NOMO-1 (cell line): ENCODE results near the gene TAS2R50.
"Not testable (repeated sequence)": the region's sequence is repeated elsewhere in the genome, so short reads cannot be mapped to it uniquely, and the experiment has no call there.

Experiments used
- DNase-seq, 2 experiments: peaks; one replicate each; lab custom pipeline; 2025; ENCODE audit not compliant: unreplicated experiment in 2 of 2; lab: John Stamatoyannopoulos, UW

Gene TAS2R50, protein sequence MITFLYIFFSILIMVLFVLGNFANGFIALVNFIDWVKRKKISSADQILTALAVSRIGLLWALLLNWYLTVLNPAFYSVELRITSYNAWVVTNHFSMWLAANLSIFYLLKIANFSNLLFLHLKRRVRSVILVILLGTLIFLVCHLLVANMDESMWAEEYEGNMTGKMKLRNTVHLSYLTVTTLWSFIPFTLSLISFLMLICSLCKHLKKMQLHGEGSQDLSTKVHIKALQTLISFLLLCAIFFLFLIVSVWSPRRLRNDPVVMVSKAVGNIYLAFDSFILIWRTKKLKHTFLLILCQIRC

DNA sequence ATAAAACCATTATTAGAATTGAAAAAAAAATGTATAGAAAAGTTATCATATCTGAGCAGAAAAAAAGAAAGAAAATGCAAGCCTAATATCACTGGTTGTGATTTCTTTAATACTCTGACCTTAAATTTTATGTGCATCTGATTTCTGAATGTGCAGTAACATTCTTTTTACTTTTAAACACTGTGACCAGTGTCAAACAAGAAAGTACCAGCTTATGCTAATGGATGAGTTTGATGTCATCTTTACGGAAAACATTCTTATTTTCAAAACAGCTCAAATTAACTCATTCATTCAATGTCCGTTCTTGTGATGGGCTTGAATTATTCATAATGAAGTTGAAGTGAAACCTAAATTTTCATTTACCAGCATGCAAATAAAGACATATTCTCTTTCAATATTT, at the start of gene TAS2R50:
TAS2R50 (minus strand) TSS at position 101 of the 400 bp plus-strand sequence; CDS start at position 49, 52 bp downstream.
- DNase-seq = no peak

GRCh38 chr12:11033959-11034358, 47.2 kb upstream of the TAS2R50 start:
- DNase-seq = not testable (repeated sequence)

GRCh38 chr12:11031307-11031706, 44.6 kb upstream of the TAS2R50 start, which contains the start of gene TAS2R31:
Gene TAS2R31 (minus strand): TSS chr12:11031407. CDS start chr12:11031335, 72 bp downstream.
- no peak for DNase-seq

DNA sequence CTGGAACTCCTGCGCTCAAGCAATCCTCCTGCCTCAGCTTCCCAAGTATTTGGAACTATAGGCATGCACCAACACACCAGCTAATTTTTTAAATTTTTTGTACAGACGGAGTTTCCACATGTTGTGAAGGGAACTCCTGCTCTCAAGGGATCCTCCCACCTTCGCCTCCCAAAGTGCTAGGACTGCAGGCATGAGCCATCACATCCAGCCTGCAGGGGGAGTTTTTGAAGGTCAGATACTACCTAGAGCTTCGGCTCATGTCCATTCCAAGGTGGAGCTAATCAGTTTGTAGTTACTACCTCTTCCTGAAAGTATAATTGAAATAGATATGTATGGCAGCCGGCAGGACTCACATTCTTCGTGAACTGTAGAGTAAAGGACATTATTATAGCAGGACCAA, 39.4 kb upstream of the TAS2R50 start:
- no peak for DNase-seq

GRCh38 chr12:11023387-11023786, 36.7 kb upstream of the TAS2R50 start:
- no peak for DNase-seq

DNA sequence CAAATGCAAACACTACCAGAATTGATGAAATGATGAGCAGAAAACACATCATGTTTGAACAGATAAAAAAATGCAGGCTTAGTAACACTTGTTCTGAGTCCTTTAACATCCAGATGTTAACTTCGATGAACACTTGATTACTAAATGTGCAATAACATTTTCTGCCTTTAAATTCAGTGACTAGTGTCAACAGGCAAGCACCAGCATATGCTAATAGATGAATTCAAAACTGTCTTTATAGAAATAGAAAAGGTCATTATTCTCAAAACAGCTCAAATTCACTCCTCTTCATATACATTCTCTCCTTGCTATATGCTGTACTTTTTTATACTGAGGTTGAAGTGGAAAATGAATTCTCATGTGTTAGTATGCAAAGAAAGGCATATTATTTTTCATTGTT, 35.8 kb upstream of the TAS2R50 start, which contains the start of gene TAS2R19:
TAS2R19 (minus strand) TSS at position 101 of the 400 bp plus-strand sequence; CDS start at position 52, 49 bp downstream.
- DNase-seq = no peak

GRCh38 chr12:11016937-11017336, 30.2 kb upstream of the TAS2R50 start:
- no peak for DNase-seq

DNA sequence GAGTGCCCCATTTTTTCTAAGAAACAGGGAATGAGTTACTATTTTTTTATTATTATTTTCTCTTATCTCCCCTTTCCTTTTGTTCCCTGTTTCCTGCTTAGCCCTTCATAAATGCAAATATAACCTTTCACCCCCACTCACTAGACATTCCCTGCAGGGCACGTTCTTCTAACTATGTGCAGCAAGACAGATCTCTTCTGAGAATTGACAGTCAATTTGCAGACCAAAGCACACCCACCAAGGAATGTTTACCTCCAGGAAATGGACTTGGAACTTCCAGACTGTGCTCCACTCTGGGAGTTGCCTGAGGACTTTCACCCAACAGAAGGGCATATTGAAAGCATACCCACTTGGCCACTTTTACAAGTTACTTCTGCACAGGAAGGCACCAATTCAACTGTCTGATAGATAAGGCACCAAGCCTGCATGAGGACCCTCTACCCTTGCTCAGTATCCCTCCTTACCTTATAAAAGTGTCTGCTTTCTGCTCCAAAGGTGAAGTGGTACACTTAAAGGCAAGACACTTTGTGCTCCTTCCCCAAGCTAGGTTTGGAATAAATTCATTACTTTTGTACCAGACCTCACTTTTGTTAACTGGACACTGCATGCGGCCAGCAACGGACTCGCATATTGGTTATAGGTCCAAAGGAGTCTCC, 29.2 kb upstream of the TAS2R50 start:
- no peak for DNase-seq

GRCh38 chr12:11014234-11014633, 27.5 kb upstream of the TAS2R50 start:
- DNase-seq = no peak

- DNase-seq = no peak
Observed at GRCh38 chr12:11007608-11008007, 20.9 kb upstream of the TAS2R50 start.

GRCh38 chr12:10998204-10998603, 11.5 kb upstream of the TAS2R50 start, which contains the start of gene TAS2R20:
Gene TAS2R20 (minus strand): TSS chr12:10998304. CDS start chr12:10997875, 429 bp downstream.
- DNase-seq = no peak

DNA sequence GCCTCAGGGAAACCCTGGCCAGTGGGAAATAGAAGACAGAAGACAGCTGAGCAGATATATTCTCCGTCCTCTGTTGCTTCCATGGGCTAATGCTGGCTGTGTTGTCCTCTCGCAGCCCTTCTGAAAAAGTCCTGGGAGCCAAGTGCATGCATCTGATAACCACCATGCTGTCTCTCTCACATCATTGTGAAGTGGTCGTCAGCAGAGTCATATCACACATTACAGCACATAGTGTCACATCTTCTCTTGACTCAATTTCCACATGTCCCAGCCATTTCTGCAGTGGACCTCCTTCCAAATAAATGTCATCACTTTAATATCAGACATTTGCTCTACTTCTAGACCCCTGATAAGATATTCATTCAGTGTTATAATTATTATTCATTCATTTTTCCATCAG, 7.6 kb upstream of the TAS2R50 start:
- no peak for DNase-seq

DNA sequence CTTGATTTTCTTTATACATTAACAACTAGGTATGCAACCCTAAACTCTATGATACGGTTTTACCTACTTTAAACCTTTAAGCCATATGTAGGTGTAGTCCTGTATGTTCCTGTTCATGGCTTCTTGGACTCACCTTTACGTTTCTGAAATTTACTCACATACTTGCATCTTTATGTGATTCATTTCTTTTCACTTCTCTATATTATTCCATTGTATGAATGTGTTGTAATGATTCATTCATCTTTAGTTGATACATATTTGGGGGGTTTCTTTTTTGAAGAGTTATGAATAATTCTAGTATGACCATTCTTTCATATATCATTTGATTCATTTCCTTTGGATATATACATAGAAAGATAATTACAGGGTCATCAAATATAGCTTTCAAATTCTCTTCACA, 2.4 kb upstream of the TAS2R50 start:
- no peak for DNase-seq

DNA sequence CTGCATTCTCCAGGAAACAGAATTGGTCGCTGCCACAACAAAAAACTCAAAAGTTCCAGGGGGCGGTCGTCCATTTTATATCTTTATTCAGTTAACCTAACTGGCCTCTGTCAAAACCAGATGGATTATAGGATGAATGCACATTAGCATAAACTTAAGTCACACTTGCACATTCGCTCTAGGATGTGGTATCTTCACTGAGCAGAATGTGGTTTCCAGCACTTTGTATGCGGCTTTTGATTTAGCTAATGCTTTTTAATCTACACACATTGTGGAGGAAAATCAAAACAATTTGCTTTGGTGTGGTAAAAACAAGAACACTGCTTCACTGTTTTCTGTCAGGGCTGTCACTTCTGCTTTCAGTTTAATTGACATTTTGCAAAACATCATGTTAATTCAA, 4.5 kb downstream of the TAS2R50 start:
- no peak for DNase-seq

DNA sequence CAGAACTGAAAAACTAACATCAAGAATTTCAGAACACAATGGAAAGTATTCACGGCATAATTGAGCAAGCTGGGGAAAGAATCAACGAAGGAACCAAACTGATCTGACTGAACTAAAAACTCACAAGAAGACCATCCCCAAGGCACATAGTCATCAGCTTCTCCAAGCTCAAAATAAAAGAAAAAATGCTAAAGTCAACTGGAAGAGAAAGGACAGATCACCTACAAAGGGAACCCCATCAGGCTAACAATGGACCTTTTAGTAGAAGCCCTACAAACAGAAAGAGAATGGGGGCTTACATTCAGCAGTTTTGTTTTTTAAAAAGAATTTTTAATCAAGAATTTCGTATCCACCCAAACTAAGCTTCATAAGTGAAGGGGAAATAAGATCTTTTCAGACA, 11.7 kb downstream of the TAS2R50 start:
- no peak for DNase-seq

- no peak for DNase-seq
Observed at GRCh38 chr12:10968765-10969456, 17.8 kb downstream of the TAS2R50 start.

DNA sequence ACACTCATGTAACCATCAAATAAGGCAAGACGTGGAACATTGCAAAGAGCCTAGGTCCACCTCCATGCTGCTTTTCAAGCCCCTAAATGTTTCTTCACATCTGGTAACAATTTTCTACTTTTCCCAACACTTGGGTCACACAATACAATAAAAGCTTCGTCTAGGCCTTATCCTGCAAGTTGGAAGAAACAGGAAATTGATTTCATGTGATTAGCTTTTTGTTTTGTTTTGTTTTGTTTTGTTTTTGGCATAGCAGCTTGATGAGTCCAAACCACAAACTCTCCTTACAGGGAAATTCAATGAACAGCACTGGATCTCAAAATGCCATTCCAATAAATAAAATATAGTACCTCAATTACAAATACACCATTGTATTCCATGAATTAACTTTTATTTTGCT, 19.3 kb downstream of the TAS2R50 start:
- DNase-seq = no peak

- no peak for DNase-seq
Observed at GRCh38 chr12:10966314-10966713, 20.4 kb downstream of the TAS2R50 start.

- DNase-seq = no peak
Observed at GRCh38 chr12:10965476-10965875, 21.2 kb downstream of the TAS2R50 start.

GRCh38 chr12:10960211-10960610, 26.5 kb downstream of the TAS2R50 start:
- no peak for DNase-seq

- no peak for DNase-seq
Observed at GRCh38 chr12:10959804-10960203, 26.9 kb downstream of the TAS2R50 start.
